ENCODE measurements around the gene FAM20B.

Gene FAM20B

GRCh38 chr1:179095924-179096323, 70.2 kb downstream of the FAM20B start:
- Histone ChIP-seq H3K36me3 (ENCODE audit: low read depth) (peaks cover 67% of the 10 kb centered on the region), H3K27me3 (ENCODE audit: insufficient read depth, poor library complexity, severe bottlenecking) (no peaks in the 10 kb centered on the region), H3K4me1 (ENCODE audit: insufficient read depth, poor library complexity, severe bottlenecking) (no peaks in the 10 kb centered on the region), H3K4me3 (ENCODE audit: severe bottlenecking) (no peak overlapping the region), H3K27ac (ENCODE audit: poor library complexity, severe bottlenecking) (no peak overlapping the region), H3K9me3 (ENCODE audit: severe bottlenecking) (no peaks in the 10 kb centered on the region)
- DNase-seq (ENCODE audit: low spot score) (no peak), ATAC-seq (ENCODE audit: low read depth) (no peak)
- no peak for TF ChIP-seq CTCF (IDR thresholded peaks at IDR 0.05; ENCODE audit: poor library complexity, severe bottlenecking)

GRCh38 chr1:179099891-179100290, 74.2 kb downstream of the FAM20B start:
- Histone ChIP-seq H3K27ac (ENCODE audit: poor library complexity, severe bottlenecking) (no peak overlapping the region), H3K4me1 (ENCODE audit: insufficient read depth, poor library complexity, severe bottlenecking) (no peaks in the 10 kb centered on the region), H3K4me3 (ENCODE audit: severe bottlenecking) (no peak overlapping the region), H3K9me3 (ENCODE audit: severe bottlenecking) (no peaks in the 10 kb centered on the region), H3K27me3 (ENCODE audit: insufficient read depth, poor library complexity, severe bottlenecking) (no peaks in the 10 kb centered on the region), H3K36me3 (ENCODE audit: low read depth) (peaks cover 72% of the 10 kb centered on the region)
- DNase-seq (ENCODE audit: low spot score) = no peak
- no peak for ATAC-seq (ENCODE audit: low read depth)
- TF ChIP-seq CTCF (IDR thresholded peaks at IDR 0.05; ENCODE audit: poor library complexity, severe bottlenecking) = no peak

GRCh38 chr1:179101566-179101965, 75.9 kb downstream of the FAM20B start:
- H3K9me3 ChIP-seq (ENCODE audit: severe bottlenecking) = no peaks in the 10 kb centered on the region
- TF ChIP-seq CTCF (IDR thresholded peaks at IDR 0.05; ENCODE audit: poor library complexity, severe bottlenecking) = no peak
- ATAC-seq (ENCODE audit: low read depth) = no peak
- no peak overlapping the region for H3K27ac ChIP-seq (ENCODE audit: poor library complexity, severe bottlenecking)
- no peaks in the 10 kb centered on the region for H3K27me3 ChIP-seq (ENCODE audit: insufficient read depth, poor library complexity, severe bottlenecking)
- H3K36me3 ChIP-seq (ENCODE audit: low read depth) = peaks cover 71% of the 10 kb centered on the region
- H3K4me3 ChIP-seq (ENCODE audit: severe bottlenecking) = no peak overlapping the region
- H3K4me1 ChIP-seq (ENCODE audit: insufficient read depth, poor library complexity, severe bottlenecking) = no peaks in the 10 kb centered on the region
- no peak for DNase-seq (ENCODE audit: low spot score)

GRCh38 chr1:179103999-179104398, 78.3 kb downstream of the FAM20B start:
- Histone ChIP-seq H3K27me3 (ENCODE audit: insufficient read depth, poor library complexity, severe bottlenecking) (no peaks in the 10 kb centered on the region), H3K36me3 (ENCODE audit: low read depth) (peaks cover 79% of the 10 kb centered on the region), H3K27ac (ENCODE audit: poor library complexity, severe bottlenecking) (no peak overlapping the region), H3K4me3 (ENCODE audit: severe bottlenecking) (no peak overlapping the region), H3K9me3 (ENCODE audit: severe bottlenecking) (no peaks in the 10 kb centered on the region), H3K4me1 (ENCODE audit: insufficient read depth, poor library complexity, severe bottlenecking) (no peaks in the 10 kb centered on the region)
- TF ChIP-seq CTCF (IDR thresholded peaks at IDR 0.05; ENCODE audit: poor library complexity, severe bottlenecking) = no peak
- DNase-seq (ENCODE audit: low spot score) = no peak
- ATAC-seq (ENCODE audit: low read depth) = no peak

DNA sequence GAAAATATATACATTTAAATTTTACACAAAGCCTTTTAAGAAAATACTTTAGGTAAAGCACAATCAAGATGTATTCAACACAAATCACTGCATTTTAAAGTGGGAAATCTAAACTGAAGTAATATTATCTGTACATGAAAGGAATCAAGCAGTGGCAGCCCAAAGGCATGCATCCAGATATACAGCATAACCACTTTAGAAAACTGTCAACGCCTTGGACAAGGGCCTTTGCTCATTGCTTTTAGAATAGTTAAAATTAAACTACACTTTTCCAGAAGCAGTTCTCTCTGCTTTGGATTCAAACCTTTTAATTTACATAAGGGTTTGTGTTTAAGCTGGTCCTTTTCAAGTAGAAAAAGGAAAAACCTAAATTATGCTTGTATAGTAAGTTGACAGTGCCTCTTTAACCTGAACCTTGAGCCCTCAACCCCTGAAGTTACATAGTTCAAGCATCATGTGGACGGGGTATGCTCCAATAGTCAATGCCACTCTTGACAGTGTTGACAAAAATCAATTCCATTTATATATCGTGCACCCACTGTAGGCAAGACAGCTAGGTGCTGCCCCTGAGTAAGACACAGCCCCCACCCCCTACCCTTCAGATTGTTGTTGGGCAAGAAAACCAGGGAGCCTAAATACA, 79.0 kb downstream of the FAM20B start:
- H3K36me3 ChIP-seq (ENCODE audit: low read depth) = peaks cover 80% of the 10 kb centered on the region
- H3K4me1 ChIP-seq (ENCODE audit: insufficient read depth, poor library complexity, severe bottlenecking) = no peaks in the 10 kb centered on the region
- no peaks in the 10 kb centered on the region for H3K9me3 ChIP-seq (ENCODE audit: severe bottlenecking)
- ATAC-seq (ENCODE audit: low read depth) = no peak
- no peak for DNase-seq (ENCODE audit: low spot score)
- no peaks in the 10 kb centered on the region for H3K27me3 ChIP-seq (ENCODE audit: insufficient read depth, poor library complexity, severe bottlenecking)
- H3K4me3 ChIP-seq (ENCODE audit: severe bottlenecking) = no peak overlapping the region
- no peak overlapping the region for H3K27ac ChIP-seq (ENCODE audit: poor library complexity, severe bottlenecking)
- no peak for TF ChIP-seq CTCF (IDR thresholded peaks at IDR 0.05; ENCODE audit: poor library complexity, severe bottlenecking)
